ENCODE data around the gene SCNN1G. TPM values are rescaled to one million over a fixed set of nuclear protein-coding genes. Genes with fewer than 3 reads are reported as not detected.

The SCNN1G gene
- polyA plus RNA-seq, 1 experiment = not detected

DNA sequence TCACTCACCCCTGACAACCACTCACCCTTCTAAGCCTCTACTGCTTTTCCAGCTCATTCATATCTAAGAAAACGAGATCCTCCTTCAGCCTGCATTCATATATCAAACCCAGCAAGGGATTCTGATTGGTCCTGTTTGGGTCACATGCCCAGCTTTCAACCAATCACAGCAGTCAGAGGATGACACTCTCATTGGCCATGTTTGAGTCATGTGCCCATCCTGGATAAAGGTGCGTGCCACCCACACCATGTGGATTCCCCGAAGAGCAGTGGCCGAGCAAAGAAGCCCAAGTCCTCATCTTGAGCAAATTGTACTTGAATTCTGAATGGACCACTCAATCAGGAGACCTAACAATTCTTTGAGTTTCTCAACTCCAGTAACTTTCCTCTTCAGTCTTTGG lies 45.0 kb downstream of the SCNN1G start:
- ChIA-PET CTCF (no interaction called here), POLR2A (no interaction called here)
- no peak for DNase-seq (ENCODE audit: low read depth)
- Histone ChIP-seq H3K36me3 (ENCODE audit: control insufficient read depth, insufficient read depth, low read length) (no peaks in the 10 kb centered on the region), H3K27me3 (ENCODE audit: control insufficient read depth, insufficient read depth, low read length) (no peaks in the 10 kb centered on the region), H3K4me3 (ENCODE audit: low read depth, low read length) (no peak overlapping the region)
- TF ChIP-seq, protein P1, sequence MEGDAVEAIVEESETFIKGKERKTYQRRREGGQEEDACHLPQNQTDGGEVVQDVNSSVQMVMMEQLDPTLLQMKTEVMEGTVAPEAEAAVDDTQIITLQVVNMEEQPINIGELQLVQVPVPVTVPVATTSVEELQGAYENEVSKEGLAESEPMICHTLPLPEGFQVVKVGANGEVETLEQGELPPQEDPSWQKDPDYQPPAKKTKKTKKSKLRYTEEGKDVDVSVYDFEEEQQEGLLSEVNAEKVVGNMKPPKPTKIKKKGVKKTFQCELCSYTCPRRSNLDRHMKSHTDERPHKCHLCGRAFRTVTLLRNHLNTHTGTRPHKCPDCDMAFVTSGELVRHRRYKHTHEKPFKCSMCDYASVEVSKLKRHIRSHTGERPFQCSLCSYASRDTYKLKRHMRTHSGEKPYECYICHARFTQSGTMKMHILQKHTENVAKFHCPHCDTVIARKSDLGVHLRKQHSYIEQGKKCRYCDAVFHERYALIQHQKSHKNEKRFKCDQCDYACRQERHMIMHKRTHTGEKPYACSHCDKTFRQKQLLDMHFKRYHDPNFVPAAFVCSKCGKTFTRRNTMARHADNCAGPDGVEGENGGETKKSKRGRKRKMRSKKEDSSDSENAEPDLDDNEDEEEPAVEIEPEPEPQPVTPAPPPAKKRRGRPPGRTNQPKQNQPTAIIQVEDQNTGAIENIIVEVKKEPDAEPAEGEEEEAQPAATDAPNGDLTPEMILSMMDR (IDR thresholded peaks at IDR 0.05; ENCODE audit: insufficient read depth, low read depth, low read length) = no peak

DNA sequence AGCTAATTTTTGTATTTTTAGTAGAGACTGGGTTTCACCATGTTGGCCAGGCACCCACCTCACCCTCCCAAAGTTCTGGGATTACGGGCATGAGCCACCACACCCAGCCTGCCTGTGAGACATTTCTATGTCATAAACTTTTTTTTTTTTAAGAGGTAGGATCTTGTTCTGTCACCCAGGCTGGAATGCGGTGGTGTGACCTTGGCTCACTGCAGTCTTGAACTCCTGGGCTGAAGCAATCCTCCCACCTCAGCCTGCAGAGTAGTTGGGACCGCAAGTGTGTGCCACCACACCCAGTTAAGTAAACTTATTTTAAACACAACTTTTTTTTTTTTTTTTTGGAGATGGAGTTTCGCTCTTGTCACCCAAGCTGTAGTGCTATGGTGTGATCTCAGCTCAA lies 47.2 kb downstream of the SCNN1G start:
- H3K36me3 ChIP-seq (ENCODE audit: control insufficient read depth, insufficient read depth, low read length) = no peaks in the 10 kb centered on the region
- DNase-seq (ENCODE audit: low read depth) = no peak
- TF ChIP-seq, protein P1 (IDR thresholded peaks at IDR 0.05; ENCODE audit: insufficient read depth, low read depth, low read length) = no peak
- ChIA-PET CTCF (no interaction called here), POLR2A (no interaction called here)
- H3K27me3 ChIP-seq (ENCODE audit: control insufficient read depth, insufficient read depth, low read length) = no peaks in the 10 kb centered on the region
- no peak overlapping the region for H3K4me3 ChIP-seq (ENCODE audit: low read depth, low read length)

DNA sequence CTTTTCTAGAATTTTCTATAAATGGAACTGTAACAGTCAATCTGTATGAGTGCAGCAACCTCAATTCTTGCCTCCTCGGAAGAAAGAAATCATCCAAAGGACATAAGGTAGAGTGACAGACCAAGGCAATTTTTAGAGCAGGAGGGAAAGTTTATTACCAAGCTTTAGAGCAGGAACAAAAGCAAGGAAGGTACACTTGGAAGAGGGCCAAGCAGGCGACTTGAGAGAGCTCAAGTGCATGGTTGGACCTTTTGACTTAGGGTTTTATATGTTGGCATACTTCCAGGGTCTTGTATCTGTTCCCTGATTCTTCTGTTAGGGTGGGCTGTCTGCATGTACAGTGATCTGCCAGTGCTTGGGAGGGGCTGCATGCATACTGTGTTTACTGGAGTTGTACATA lies 50.3 kb downstream of the SCNN1G start:
- TF ChIP-seq, protein P1 (IDR thresholded peaks at IDR 0.05; ENCODE audit: insufficient read depth, low read depth, low read length) = no peak
- Histone ChIP-seq H3K36me3 (ENCODE audit: control insufficient read depth, insufficient read depth, low read length) (no peaks in the 10 kb centered on the region), H3K4me3 (ENCODE audit: low read depth, low read length) (no peak overlapping the region), H3K27me3 (ENCODE audit: control insufficient read depth, insufficient read depth, low read length) (no peaks in the 10 kb centered on the region)
- no peak for DNase-seq (ENCODE audit: low read depth)
- POLR2A ChIA-PET = no interaction called here
- CTCF ChIA-PET = no interaction called here

- no peak for DNase-seq (ENCODE audit: low read depth)
- Histone ChIP-seq H3K4me3 (ENCODE audit: low read depth, low read length) (no peak overlapping the region), H3K36me3 (ENCODE audit: control insufficient read depth, insufficient read depth, low read length) (no peaks in the 10 kb centered on the region), H3K27me3 (ENCODE audit: control insufficient read depth, insufficient read depth, low read length) (no peaks in the 10 kb centered on the region)
- CTCF ChIA-PET = no interaction called here
- TF ChIP-seq, protein P1 (IDR thresholded peaks at IDR 0.05; ENCODE audit: insufficient read depth, low read depth, low read length) = no peak
- POLR2A ChIA-PET = no interaction called here
These were observed 52.6 kb downstream of the SCNN1G start for GRCh38 chr16:23235176-23235575.

- no peaks in the 10 kb centered on the region for H3K36me3 ChIP-seq (ENCODE audit: control insufficient read depth, insufficient read depth, low read length)
- no peak for DNase-seq (ENCODE audit: low read depth)
- ChIA-PET POLR2A (no interaction called here), CTCF (no interaction called here)
- TF ChIP-seq, protein P1 (IDR thresholded peaks at IDR 0.05; ENCODE audit: insufficient read depth, low read depth, low read length) = no peak
- no peaks in the 10 kb centered on the region for H3K27me3 ChIP-seq (ENCODE audit: control insufficient read depth, insufficient read depth, low read length)
- H3K4me3 ChIP-seq (ENCODE audit: low read depth, low read length) = no peak overlapping the region
These were observed 54.4 kb downstream of the SCNN1G start for GRCh38 chr16:23236983-23237382.
